Hepatocyte (in vitro differentiated cells): ENCODE results near the gene MEI4. TPM values are rescaled to one million over a fixed set of nuclear protein-coding genes. Genes with fewer than 3 reads are reported as not detected.
A peak's percentile ranks its signal among the peaks of the same experiment; 100 is the strongest.
"Not testable (repeated sequence)": the region's sequence is repeated elsewhere in the genome, so short reads cannot be mapped to it uniquely, and the experiment has no call there.

Experiments
- DNase-seq: peaks from one replicate; pipeline ENCODE4 v3.0.0-alpha.2; 2016; ENCODE audit warnings: low spot score
- H2AFZ ChIP-seq: fragments of 200-600 bp; sonication (generic); 2 replicates; pipeline ENCODE4 v1.6.0; 2016; ENCODE audit warnings: antibody characterized with exemption, mild to moderate bottlenecking
- H3K27ac ChIP-seq: fragments of 200-600 bp; sonication (generic); 2 replicates; pipeline ENCODE4 v1.5.1; 2016; ENCODE audit warnings: mild to moderate bottlenecking
- H3K27me3 ChIP-seq: fragments of 200-600 bp; sonication (generic); 2 replicates; pipeline ENCODE4 v1.6.1; 2016
- H3K36me3 ChIP-seq: fragments of 200-600 bp; sonication (generic); replicated peaks from 2 replicates; pipeline ENCODE4 v1.5.1; 2016; ENCODE audit warnings: low read depth; ENCODE audit not compliant: insufficient read depth
- H3K4me1 ChIP-seq: fragments of 200-600 bp; sonication (generic); 2 replicates; pipeline ENCODE4 v1.5.1; 2016; ENCODE audit warnings: mild to moderate bottlenecking, moderate library complexity; ENCODE audit not compliant: insufficient read depth
- H3K4me2 ChIP-seq: fragments of 200-600 bp; sonication (generic); 2 replicates; pipeline ENCODE4 v1.6.0; 2016
- H3K4me3 ChIP-seq: fragments of 200-600 bp; sonication (generic); 2 replicates; pipeline ENCODE4 v1.5.1; 2016; ENCODE audit warnings: mild to moderate bottlenecking
- H3K79me2 ChIP-seq: fragments of 200-600 bp; sonication (generic); 2 replicates; pipeline ENCODE4 v1.6.0; 2017; ENCODE audit warnings: mild to moderate bottlenecking
- H3K9me2 ChIP-seq: fragments of 200-600 bp; sonication (generic); replicated peaks from 2 replicates; pipeline ENCODE4 v1.6.0; 2017; ENCODE audit warnings: mild to moderate bottlenecking; ENCODE audit not compliant: insufficient read depth
- H3K9me3 ChIP-seq: fragments of 200-600 bp; sonication (generic); 2 replicates; pipeline ENCODE4 v1.5.1; 2016; ENCODE audit warnings: low read depth, mild to moderate bottlenecking
- H4K20me1 ChIP-seq: fragments of 200-600 bp; sonication (generic); 2 replicates; pipeline ENCODE4 v1.6.0; 2016; ENCODE audit warnings: mild to moderate bottlenecking; ENCODE audit not compliant: insufficient read depth, poor library complexity, severe bottlenecking
- CTCF ChIP-seq: fragments of 200-600 bp; sonication (generic); IDR thresholded peaks from 2 replicates; pipeline ENCODE4 v1.5.1; 2016; ENCODE audit warnings: antibody characterized with exemption, mild to moderate bottlenecking; ENCODE audit not compliant: poor library complexity
- EZH2 ChIP-seq: fragments of 200-600 bp; sonication (generic); IDR thresholded peaks from 2 replicates; pipeline ENCODE4 v1.6.1; 2016; ENCODE audit warnings: antibody characterized with exemption, mild to moderate bottlenecking, borderline replicate concordance
- EZH2phosphoT487 ChIP-seq: fragments of 200-600 bp; sonication (generic); IDR thresholded peaks from one replicate; pipeline ENCODE4 v1.6.1; 2018; ENCODE audit warnings: antibody characterized with exemption, mild to moderate bottlenecking, low read depth, moderate library complexity; ENCODE audit not compliant: unreplicated experiment, severe bottlenecking
- WGBS: methylation state at CpG from one replicate; pipeline ENCODE4 v1.1.6; 2016; ENCODE audit warnings: low lambda C conversion rate; ENCODE audit errors: missing lambda C conversion rate; 5-methylcytosine and 5-hydroxymethylcytosine counted together
- polyA plus RNA-seq: library from polyadenylated mRNA; unstranded; fragments of >200 nt; fragmentation: Nextera tagmentation; extraction: Ambion mirVana; gene quantifications from 2 replicates; pipeline ENCODE4 v1.2.1, GENCODE V29; 2016
- total RNA-seq: library from RNA; depleted of rRNA; stranded (reverse); fragments of >200 nt; gene quantifications from 2 replicates; pipeline ENCODE4 v1.2.3, GENCODE V29; 2014

MEI4 gene
- total and polyA plus RNA-seq, 2 experiments from 2014 or later = 0.27 TPM; not detected in 1

- TF ChIP-seq CTCF (no peak), EZH2phosphoT487 (no peak), EZH2 (no peak)
- H4K20me1 ChIP-seq = no peaks in the 10 kb centered on the region
- no peak for DNase-seq
- H3K4me2 ChIP-seq = no peak overlapping the region
- H3K9me2 ChIP-seq = no peaks in the 10 kb centered on the region
- H3K4me3 ChIP-seq = no peak overlapping the region
- 95% methylated on average over 6 of the region's 6 CpGs for WGBS
- H3K27me3 ChIP-seq = no peaks in the 10 kb centered on the region
- H2AFZ ChIP-seq = no peak overlapping the region
- no peaks in the 10 kb centered on the region for H3K79me2 ChIP-seq
- no peaks in the 10 kb centered on the region for H3K4me1 ChIP-seq
- H3K9me3 ChIP-seq = no peaks in the 10 kb centered on the region
- H3K36me3 ChIP-seq = no peaks in the 10 kb centered on the region
- H3K27ac ChIP-seq = no peak overlapping the region
These were observed 62.7 kb downstream of the MEI4 start for GRCh38 chr6:77715588-77715987.

GRCh38 chr6:77716311-77716710, 63.5 kb downstream of the MEI4 start:
- Histone ChIP-seq H3K27me3 (no peaks in the 10 kb centered on the region), H3K9me3 (no peaks in the 10 kb centered on the region), H3K36me3 (no peaks in the 10 kb centered on the region), H4K20me1 (no peaks in the 10 kb centered on the region), H3K9me2 (no peaks in the 10 kb centered on the region), H3K79me2 (no peaks in the 10 kb centered on the region), H3K4me3 (no peak overlapping the region), H3K4me2 (no peak overlapping the region), H3K27ac (no peak overlapping the region), H2AFZ (no peak overlapping the region), H3K4me1 (no peaks in the 10 kb centered on the region)
- WGBS = 88% methylated on average over 1 of the region's 1 CpG
- TF ChIP-seq CTCF (no peak), EZH2phosphoT487 (no peak), EZH2 (no peak)
- DNase-seq = no peak

GRCh38 chr6:77736010-77736409, 83.2 kb downstream of the MEI4 start:
- not testable (repeated sequence) for H3K4me1 ChIP-seq, H3K4me3 ChIP-seq, H3K27ac ChIP-seq, H3K36me3 ChIP-seq, DNase-seq, H2AFZ ChIP-seq, H4K20me1 ChIP-seq, H3K9me3 ChIP-seq, H3K79me2 ChIP-seq, H3K27me3 ChIP-seq, H3K9me2 ChIP-seq, H3K4me2 ChIP-seq
- WGBS = 91% methylated on average over 13 of the region's 13 CpGs

- WGBS = 50% methylated on average over 1 of the region's 1 CpG
- H3K4me2 ChIP-seq = no peak overlapping the region
These were observed 87.5 kb downstream of the MEI4 start for GRCh38 chr6:77740380-77740779.

GRCh38 chr6:77752156-77752555, 99.3 kb downstream of the MEI4 start:
- H3K4me1 ChIP-seq, H3K4me2 ChIP-seq, H3K9me2 ChIP-seq, H2AFZ ChIP-seq, H3K27ac ChIP-seq, H3K79me2 ChIP-seq, DNase-seq, H3K27me3 ChIP-seq, H3K4me3 ChIP-seq, H3K9me3 ChIP-seq, H4K20me1 ChIP-seq, H3K36me3 ChIP-seq: not testable (repeated sequence)
- 85% methylated on average over 1 of the region's 1 CpG for WGBS

More at GRCh38 chr6:77740380-77740779, 87.5 kb downstream of the MEI4 start:
- H2AFZ ChIP-seq = no peak overlapping the region
- DNase-seq = peak; percentile 28
- H3K27ac ChIP-seq = no peak overlapping the region
- H3K79me2 ChIP-seq = no peaks in the 10 kb centered on the region
- no peaks in the 10 kb centered on the region for H3K27me3 ChIP-seq
- H4K20me1 ChIP-seq = no peaks in the 10 kb centered on the region
- H3K36me3 ChIP-seq = no peaks in the 10 kb centered on the region
- H3K4me1 ChIP-seq = no peaks in the 10 kb centered on the region
- H3K9me2 ChIP-seq = no peaks in the 10 kb centered on the region
- TF ChIP-seq CTCF (peak; percentile 67), EZH2phosphoT487 (no peak)
- no peaks in the 10 kb centered on the region for H3K9me3 ChIP-seq
- H3K4me3 ChIP-seq = no peak overlapping the region
